C4-2B (cell line): ENCODE measurements around the gene GFPT2.

Source experiments
- H3K27ac ChIP-seq: fragments of 450-650 bp; 2 replicates; pipeline ENCODE4 v1.5.1; 2017
- CTCF ChIP-seq: fragments of 450-650 bp; conservative IDR thresholded peaks from 2 replicates; pipeline ENCODE4 v1.5.1; 2017; ENCODE audit warnings: mild to moderate bottlenecking
- ZFX ChIP-seq: fragments of 450-650 bp; IDR thresholded peaks from 2 replicates; pipeline ENCODE4 v1.6.1; 2017

GFPT2 gene

DNA sequence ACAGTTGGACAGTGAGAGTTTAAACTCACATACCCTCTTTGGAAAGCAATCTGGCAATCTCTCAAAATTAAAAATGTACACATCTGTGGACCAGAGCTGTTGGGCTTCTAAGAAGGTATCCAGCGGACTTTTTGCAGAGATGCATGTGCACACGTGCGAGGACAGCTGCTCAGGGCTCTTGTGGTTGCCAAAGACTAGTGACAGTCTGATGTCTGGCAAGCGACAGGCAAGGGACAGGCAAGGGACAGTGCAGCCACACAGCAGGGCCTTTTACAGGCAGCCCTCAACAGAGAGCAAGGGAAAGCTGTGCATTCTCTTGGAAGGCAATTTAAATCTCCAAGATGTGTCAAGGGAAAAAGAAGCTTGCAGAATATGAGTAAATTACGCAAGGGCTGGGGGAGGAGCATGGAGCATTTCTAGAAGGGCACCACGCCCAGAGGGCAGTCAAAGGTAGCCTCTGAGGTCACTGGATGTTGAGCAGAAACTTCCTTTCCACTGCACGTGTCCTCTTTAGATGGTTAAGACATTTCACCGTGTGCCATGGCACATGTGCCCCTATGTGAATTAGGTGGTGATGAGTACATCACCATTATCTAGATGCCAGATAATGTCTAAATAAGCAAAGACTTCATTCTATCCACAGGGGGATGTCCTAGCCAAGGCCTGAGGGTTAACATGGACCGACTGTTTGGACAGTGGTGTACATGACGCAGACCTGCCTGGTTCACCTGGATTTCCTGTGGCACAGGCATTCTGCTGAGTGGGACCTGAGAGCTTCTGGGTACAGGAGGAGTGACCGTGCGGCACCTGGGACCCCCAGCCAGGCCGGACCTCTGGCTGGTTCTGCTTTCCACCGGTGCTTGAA, 9.1 kb downstream of the GFPT2 start:
- TF ChIP-seq ZFX (no peak), CTCF (no peak)
- no peak overlapping the region for H3K27ac ChIP-seq

DNA sequence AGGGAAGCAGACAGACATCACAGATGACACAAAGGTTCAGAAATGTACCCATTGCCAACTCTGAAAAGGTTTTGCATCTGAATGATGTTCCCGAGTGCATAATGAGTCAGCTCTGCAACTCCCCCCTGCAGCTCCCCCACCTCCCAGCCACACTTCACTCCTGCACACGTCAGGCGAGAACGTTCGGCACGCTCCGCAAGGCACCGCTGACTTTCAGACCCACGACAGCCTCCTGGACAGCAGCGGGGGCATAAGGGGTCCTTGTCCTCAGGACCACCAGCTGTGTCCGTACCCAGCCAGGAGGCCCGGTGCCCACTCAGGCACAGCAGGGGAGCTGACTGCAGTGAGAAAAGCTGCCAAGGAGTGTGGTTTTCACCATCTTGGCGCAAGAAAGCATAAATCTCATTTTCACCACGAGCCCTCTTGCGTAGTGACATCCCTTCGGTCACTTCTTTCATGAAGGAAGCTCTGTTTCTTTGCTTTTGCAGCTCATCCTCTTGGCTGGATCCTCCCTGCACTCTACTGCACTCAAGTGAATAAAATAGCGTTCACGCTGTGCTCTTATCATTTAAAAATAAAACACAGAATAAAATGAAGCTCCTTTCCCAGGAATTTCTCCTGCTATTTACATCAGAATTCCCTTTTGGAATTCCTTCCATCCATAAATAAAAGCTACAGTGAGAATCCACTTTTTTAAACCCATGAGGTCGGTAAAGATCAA, 9.9 kb downstream of the GFPT2 start:
- no peak overlapping the region for H3K27ac ChIP-seq

DNA sequence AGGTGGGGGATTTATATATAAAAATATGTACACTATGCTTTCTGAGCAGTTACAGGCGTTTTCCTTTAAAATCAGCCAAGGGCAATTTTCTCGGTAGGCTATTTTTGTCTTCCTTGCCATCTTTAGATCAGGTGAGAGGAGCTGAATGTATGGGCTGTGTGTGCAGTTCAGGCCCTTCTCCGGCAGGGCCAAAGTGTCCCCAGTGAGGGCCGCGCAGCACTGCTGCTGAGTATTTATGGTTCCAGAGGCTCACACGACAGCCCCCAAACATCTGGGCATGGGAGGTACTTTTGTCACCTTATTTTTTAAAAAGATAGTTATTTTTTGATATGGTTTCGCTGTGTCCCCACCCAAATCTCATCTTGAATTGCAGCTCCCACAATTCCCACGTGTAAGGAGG, 11.5 kb downstream of the GFPT2 start:
- TF ChIP-seq CTCF (no peak), ZFX (no peak)
- H3K27ac ChIP-seq = no peak overlapping the region

More for the DNA sequence above, 9.9 kb downstream of the GFPT2 start:
- TF ChIP-seq ZFX = no peak
- TF ChIP-seq CTCF = no peak

GRCh38 chr5:180340856-180341255, 12.3 kb downstream of the GFPT2 start:
- TF ChIP-seq CTCF (no peak), ZFX (no peak)
- no peak overlapping the region for H3K27ac ChIP-seq

DNA sequence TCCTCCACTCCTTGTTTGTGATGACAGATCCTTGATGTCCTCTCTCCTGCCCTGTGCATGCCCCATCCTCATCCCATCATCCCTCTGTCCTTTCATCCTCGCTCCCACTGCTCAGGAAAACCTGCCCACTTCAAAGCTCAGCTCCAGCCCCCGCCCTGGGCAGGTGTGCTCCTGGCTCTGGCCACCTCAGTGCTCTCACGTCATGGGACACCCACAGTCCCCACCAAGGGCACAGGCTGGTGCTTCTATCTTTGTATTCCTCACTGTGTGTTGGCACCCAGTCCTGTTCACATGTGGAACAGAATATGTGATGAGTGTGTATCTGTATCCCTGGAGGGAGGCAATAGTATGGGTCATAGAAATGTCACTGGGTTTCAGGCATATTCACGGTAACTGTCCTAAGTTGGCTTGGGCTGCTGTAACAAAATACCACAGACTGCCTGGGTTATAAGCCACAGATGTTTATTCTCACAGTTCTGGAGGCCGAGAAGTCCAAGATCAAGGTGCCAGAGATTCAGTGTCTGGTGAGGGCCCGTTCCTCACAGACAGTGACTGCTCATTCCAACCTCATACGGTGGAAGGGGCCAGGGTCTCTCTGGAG, 13.5 kb downstream of the GFPT2 start:
- H3K27ac ChIP-seq = no peak overlapping the region
- TF ChIP-seq CTCF (no peak), ZFX (no peak)

DNA sequence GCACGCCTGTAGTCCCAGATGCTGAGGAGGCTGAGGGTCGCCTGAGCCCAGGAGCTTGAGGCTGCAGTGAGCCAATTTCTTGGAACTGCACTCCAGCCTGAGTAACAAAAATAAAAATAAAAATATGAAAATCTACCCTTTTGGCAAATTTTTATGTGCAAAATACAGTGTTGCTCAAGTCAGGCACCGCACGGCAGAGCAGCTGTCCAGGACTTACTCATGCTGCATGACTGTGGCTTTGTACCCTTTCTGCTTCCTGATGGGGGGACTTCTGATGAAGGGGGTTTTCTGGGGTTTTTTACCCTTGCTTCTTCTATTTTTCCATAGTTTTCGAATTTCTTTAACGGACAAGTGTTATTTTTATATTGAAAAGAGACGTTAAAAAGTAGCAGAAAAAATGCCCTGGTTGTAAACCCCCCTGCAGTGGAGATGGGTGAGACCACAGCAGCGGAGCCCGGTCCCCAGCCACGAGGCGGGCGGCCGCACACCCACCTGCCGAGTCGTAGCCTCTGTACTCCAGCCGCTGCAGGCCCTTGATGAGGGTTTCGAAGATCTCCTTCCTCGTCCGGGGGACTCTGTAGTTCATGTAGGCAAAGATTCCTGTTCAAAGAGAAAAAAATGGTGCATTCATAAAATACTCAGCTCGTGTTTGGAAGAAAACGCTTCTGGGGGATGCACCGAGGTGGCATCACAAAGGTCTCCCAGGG, 15.0 kb downstream of the GFPT2 start:
- no peak for TF ChIP-seq ZFX
- no peak for TF ChIP-seq CTCF
- H3K27ac ChIP-seq = no peak overlapping the region
